GM18508 (cell line): ENCODE measurements around the gene ABCB8.

ENCODE experiments used
- ATAC-seq: cut with Tn5 transposase; IDR thresholded peaks from one replicate; pipeline ENCODE4 v1.9.1; 2021; ENCODE audit warnings: moderate number of reproducible peaks; ENCODE audit not compliant: insufficient read depth, unreplicated experiment

ABCB8 gene

DNA sequence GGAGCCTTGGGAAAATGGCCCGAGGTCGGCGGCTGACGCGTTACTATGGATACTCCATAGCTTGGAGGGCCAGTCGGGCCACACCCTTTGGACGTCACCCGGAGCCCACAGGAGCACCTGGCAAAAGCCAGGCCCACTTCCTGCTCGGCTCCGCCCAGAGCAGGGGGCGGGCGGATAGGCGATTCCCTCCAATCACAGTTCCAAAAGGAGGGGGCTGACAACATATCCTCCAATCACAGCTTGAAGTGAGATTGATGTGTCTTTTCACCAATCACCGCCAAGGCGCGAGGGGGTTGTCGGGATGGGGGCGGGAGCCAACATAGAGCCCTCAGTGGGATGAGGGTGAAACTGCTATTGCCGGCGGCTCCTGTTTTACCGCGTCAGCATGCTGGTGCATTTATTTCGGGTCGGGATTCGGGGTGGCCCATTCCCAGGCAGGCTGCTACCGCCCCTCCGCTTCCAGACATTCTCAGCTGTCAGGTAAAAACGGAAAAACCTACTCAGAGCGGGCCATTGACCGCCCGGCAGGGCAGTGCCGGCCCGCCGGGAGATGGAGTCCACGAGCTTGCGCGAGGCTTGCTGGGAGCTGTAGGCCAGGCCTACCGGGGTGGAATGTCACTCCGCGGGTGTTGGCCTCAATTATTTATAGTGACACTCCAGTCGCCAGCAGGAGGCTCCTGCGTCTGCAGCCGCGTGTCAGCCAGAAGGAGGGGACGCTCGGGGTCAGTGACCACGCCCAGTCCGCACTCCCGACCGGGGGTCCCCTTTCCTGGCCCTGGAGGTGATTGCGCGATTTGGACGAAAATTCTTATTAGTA, at the start of gene ABCB8:
Gene ABCB8, plus strand, starts transcription at position 320 of the 817 bp plus-strand sequence. Its CDS starts 66 bp downstream, at position 386.
- ATAC-seq, result peak; percentile 93

DNA sequence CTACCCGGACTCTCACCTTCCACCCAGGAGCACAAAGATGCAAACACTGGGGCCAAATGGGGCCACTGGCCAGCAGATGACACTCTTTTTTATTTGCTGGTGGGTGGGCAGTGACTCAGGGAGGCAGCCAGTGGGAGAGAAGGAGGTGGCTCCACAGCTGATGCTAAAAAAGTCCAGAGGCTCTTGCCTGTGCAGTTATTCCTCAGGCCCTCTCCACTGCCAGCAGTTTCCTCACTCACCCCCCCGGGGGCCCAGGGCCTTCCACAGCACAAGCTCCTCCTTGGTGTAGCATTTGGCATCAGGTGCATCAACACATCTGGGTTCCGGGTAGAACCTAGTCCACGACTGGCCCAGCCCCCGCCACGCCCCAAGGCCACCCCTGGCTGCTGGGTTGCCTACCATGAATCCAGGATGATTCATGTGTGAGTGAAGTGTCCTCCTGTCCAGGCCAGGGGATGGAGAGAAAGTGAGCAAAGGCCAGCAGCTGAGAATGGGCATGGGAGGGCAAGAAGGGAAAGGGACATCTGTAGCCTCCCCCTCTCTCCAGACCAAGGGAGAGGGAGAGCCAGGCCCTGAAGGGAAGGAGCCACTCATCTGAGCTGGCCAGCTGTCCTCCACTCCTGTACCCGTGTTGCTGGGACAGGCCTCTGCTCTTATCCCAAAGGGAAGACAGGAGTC, 48.4 kb upstream of the ABCB8 start:
- no peak for ATAC-seq

DNA sequence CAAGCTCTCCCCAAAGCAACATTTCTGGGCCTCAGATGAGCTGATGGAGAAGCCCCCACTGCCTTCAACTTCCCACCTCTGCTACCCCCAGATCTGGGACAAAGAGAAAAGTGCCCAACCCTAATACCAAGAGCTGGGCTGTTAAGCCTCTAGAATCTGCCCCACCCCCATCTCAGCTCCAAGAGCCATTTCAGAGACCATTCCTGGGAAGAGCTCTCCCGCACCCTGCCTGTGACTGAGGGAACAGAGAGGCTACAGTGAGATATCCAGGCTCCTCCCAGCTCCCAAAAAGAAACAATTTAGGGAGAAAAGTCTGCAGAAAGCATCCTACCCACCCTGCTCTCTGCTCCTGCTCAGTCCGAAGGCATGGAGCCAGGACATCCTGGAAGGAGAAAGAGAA, 47.6 kb upstream of the ABCB8 start:
- ATAC-seq, result no peak

DNA sequence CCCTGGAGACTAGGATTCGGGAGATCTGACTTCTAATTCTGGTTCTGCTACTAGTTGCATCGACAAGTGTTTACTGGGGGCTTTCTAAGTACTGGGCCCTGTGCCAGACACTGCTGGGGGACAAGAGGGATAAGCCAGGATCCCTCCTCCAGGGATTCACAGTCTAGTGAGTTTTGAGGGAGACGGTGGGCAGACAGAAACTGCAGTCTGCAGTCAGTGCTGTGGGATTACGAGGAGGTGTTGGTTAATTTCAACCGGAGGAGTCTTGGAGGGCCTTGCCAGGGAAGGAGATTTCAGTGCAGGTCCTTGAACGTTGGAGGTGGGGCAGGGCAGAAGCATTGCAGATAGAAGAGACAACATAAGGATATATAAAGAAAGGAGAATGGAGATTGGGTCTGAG, 46.6 kb upstream of the ABCB8 start:
- ATAC-seq, result no peak

DNA sequence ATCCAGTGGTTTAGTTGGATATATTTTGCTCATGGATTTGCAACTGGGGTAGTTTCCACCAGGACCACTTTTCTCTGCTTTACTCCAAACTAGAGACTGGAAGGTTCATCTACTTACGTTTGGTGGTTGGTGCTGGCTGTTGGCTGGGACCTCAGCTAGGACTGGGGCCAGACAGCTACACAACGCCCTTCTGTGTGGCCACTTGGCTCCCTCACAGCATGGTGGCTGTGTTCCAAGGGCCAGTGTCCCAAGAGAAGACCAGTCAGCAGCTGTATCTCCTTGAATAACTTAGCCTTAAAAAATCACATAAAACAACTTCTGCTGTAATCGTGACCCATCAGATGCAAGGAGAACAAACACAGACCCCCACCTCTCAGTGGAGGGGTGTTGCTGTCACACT, 45.9 kb upstream of the ABCB8 start:
- ATAC-seq, result no peak

DNA sequence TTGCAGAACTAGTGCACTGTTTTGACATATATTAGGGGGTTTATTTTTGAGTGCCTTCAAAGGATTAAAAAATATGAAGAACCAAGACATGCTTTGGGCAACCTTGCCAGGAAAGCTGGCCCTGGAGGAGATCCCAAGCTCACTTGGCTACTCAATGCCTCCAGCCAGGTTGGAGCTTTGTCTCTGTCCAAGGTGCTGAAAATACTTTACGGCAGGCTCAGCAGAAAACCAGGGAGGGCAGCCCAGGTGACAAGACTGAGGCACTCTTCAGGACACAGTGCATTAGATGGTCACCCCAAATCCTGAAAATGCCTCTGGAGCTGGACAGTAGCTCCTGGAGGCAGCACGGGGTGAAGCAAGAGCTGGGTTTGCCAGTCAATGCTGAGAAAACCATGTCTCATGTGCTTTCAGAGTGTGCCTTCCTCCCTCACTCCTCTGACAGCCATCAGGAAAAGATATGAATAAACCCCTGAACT, 44.3 kb upstream of the ABCB8 start:
- no peak for ATAC-seq

DNA sequence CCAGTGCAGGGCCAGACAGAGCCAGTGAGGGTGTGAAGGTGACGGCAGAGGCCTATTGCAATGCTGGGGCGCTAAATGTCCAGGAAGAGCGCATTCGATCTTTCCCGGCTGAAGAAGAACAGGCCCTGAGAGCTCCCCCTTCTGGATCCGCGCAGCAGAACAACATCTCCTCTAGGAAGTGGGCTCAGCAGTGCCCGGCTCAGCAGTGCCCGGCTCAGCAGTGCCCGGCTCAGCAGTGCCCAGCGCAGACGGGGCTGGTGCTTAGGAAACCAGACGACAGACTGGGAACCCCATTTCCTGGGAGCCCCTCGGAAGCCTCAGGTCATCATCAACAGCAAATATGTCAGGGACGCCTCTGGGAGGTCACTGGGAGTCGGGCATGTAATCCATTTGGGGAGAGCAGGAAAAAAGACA, 42.1 kb upstream of the ABCB8 start:
- no peak for ATAC-seq

DNA sequence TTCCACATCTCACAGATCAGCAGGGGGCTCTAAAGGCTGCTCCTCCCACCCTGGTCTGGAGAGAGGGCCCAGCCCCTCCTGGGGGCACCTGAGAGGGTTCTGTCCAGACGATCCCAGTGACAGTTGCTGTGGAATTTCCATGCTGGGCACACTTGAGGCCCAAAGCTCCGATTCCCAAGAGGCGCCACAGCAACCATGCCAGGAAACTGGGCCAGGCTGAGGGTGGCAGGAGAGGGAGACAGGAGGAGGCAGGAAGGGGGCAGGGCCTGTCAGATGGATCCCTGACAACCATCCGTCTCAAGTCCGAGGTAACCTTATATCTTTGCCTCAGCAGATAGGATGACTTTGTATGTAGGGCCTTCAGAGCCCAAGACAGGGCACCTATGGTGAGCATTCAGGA, 41.7 kb upstream of the ABCB8 start:
- ATAC-seq, result no peak

DNA sequence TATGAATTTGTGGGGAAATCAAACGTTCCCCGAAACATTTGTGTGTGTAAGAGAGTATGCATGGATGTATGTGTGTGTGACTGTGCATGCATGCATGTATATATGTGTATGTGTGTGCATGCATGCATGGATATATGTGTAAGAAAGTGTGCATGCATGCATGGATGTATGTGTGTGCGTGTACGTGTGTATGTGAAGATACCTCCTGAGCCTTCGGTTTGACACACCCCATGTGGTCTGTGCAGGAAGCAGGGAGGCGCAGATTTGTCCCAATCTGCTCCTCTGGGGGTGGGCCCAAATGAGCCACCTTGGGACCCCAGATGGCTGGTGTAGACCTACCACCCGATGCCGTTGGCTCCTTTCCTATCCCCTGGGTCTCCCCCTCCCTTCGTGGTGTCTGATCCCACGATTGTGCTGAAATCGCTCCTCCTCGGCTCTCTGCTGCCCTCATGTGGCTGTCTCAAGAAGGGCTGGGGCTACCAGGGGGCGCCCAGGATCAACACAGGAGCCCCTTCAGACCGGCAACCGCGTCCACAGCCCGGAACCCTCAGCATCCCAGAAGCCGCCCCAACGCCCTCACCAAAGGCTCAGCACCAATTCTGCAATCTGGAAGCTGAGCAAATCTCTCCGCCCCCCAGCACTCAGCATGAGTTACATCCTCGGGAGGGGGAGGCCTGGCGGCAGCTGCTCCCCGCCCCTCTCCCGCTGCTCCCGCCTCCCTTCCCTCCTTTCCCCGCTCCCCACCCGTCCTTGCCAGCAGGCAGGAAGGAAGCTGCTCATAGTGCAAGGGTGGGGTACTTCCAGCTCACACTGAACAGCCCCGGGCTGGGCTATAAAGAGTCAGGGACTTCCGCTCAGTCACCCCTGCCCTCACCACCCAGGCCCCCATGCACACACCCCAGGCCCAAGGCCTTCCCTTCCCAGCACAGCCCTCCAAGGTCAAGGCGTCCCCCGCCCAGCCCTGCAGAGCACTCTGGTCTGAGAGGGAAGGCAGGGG, 39.7 kb upstream of the ABCB8 start:
- no peak for ATAC-seq

DNA sequence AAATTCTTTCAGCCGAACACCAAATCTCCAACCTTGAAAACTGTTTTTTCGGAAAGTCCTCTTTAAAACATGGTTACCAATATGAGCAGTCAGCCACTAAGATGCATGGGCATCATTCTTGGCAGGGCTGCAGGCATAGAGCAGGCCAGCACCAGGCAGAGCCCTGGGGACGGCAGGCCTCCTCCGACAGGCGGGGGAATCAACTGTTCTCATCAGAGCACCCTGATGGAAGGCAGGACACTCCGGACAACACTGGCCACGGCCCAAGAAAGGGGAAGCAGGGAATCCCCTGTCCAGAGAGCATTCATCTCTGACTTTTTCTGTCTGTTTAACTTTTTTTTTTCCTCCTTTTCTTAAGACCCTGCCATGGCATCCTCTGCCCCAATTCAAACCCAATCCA, 38.8 kb upstream of the ABCB8 start:
- no peak for ATAC-seq

DNA sequence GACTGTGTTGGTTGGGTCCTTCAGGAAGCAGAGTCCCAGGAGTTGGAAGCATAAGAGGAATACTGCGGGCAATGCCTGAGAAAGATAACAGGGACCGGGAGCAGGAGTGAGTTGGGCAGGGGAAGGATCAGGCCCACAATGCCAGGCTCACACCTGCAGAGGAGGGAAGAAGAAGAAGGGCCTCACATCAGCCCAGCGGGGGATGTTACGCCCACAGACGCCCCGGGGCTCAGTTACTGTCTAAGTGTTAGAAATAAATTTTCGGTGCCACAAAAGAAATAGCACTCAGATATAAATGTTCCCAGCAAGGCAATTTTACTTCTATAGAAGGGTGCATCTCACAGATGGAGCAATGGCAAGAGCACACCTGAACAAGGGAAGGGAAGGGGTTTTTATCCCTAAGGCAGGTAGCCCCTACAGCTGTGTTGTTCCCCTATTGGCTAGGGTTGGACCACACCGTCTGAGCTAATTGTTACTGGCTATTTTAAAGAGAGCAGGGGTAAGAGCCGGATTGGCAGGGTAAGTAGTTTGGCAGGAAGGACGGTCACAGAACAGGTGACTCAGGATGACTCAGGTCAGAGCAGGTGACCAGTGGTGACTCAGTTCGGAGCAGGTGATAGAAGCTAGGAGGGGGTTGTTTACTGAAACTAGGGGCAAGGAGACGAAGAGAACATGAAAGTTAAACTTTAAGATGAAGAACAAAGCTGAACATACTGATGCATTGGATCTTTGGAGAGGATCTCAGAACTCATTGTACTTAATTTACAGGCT, 37.6 kb upstream of the ABCB8 start, which contains the start of gene NOS3:
Gene NOS3, plus strand, starts transcription at position 602 of the 771 bp plus-strand sequence. CDS start 2,787 bp downstream, outside the sequence.
- ATAC-seq, result no peak

DNA sequence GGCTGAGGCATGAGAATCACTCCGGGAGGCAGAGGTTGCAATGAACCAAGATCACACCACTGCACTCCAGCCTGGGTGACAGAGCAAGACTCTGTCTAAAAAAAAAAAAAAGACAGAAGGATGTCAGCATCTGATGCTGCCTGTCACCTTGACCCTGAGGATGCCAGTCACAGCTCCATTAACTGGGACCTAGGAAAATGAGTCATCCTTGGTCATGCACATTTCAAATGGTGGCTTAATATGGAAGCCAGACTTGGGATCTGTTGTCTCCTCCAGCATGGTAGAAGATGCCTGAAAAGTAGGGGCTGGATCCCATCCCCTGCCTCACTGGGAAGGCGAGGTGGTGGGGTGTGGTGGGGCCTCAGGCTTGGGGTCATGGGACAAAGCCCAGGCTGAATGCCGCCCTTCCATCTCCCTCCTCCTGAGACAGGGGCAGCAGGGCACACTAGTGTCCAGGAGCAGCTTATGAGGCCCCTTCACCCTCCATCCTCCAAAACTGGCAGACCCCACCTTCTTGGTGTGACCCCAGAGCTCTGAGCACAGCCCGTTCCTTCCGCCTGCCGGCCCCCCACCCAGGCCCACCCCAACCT, 36.1 kb upstream of the ABCB8 start:
- ATAC-seq, result no peak

DNA sequence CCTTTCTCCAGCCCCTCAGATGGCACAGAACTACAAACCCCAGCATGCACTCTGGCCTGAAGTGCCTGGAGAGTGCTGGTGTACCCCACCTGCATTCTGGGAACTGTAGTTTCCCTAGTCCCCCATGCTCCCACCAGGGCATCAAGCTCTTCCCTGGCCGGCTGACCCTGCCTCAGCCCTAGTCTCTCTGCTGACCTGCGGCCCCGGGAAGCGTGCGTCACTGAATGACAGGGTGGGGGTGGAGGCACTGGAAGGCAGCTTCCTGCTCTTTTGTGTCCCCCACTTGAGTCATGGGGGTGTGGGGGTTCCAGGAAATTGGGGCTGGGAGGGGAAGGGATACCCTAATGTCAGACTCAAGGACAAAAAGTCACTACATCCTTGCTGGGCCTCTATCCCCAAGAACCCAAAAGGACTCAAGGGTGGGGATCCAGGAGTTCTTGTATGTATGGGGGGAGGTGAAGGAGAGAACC, 35.4 kb upstream of the ABCB8 start:
- no peak for ATAC-seq

DNA sequence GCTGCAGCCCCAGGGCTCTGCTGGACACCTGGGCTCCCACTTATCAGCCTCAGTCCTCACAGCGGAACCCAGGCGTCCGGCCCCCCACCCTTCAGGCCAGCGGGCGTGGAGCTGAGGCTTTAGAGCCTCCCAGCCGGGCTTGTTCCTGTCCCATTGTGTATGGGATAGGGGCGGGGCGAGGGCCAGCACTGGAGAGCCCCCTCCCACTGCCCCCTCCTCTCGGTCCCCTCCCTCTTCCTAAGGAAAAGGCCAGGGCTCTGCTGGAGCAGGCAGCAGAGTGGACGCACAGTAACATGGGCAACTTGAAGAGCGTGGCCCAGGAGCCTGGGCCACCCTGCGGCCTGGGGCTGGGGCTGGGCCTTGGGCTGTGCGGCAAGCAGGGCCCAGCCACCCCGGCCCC, 34.7 kb upstream of the ABCB8 start:
- ATAC-seq, result no peak

DNA sequence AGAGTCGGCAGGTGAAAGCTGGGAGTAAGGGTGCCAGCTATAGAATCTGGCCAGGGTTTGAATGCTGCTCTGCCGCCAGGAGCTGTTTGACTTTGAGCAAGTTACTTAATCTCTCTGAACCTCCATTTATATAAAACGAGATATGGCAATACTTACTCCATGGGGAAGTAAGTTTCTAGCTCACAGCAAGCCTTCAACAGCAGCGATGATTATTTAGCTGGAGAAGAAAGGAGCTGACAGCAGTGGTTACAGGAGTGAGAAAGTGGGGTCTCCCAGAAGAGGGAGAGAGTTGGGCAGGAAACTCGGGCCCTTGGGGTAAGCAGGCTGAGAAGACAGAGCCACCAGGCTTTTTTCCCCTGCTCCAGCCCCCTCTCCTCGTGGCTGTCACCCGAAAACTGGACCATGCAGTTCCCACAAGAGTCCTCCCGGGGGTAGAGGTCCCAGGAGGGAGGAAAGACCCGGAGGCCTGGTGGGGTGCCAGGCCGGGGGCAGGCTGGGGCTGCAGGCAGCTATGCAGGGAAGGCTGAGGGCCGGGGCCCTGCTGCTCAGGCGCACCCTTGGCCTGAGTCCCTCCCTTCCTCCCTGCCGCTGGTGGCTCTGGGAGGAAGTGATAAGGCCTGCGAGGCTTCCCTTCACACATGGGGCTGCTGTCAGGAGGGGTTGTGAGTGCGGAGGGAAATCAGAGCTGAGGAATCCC, 34.0 kb upstream of the ABCB8 start:
- no peak for ATAC-seq

DNA sequence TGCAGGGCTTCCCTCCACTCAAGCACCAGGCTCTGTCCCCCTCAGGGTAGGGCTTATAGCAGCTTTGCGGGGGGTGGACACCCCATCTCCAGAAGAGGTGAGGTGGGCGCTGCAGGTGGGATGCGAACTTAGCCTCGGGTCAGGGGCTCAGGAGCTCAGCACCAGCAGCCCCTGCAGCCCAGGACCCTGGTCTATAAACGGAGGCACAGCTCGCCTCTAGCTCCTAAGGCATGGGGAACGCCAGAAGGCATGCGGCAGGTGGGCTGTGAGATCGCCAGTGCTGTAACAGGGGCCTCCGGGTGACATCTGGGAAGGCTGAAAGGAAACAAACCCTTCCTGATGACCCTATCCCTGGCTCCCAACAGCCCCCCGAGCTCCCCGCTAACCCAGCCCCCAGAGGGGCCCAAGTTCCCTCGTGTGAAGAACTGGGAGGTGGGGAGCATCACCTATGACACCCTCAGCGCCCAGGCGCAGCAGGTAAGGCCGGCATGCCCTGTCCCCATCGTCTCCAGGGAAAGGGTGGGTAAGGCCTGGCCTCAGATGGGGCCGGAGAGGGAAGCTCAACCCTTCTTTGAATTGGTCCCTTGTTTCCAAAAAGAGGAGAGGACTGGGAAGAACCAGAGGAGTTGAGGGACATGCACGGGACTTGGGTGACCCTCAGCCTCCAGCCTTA, 33.3 kb upstream of the ABCB8 start:
- no peak for ATAC-seq

DNA sequence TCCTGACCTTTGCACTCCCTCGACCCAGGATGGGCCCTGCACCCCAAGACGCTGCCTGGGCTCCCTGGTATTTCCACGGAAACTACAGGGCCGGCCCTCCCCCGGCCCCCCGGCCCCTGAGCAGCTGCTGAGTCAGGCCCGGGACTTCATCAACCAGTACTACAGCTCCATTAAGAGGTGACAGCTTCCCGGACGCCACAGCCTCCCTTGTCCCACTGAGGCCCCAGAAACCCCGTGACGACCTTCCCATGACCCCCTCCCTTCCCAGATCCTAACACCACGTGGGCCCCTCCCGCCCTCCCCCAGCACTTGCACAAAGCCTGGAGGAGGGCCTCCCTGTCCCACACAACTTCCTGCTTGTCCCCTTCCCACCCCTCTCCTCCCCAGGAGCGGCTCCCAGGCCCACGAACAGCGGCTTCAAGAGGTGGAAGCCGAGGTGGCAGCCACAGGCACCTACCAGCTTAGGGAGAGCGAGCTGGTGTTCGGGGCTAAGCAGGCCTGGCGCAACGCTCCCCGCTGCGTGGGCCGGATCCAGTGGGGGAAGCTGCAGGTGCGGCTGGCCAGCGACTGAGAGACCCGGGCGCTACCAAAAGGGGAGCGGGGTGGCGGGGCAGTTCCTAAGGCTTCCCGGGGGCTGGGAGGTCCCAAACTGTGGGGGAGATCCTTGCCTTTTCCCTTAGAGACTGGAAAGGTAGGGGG, 31.7 kb upstream of the ABCB8 start:
- no peak for ATAC-seq
